H1 (cell line): ENCODE measurements around the gene RUSC2. TPM values are rescaled to one million over a fixed set of nuclear protein-coding genes. Genes with fewer than 3 reads are reported as not detected.

Experiments used
- CTCF ChIA-PET: fragments of 300-600 bp; sonication (Branson Sonifier 250); formaldehyde crosslinking; loops from one replicate; lab custom pipeline; 2021; ENCODE audit not compliant: partially characterized antibody; lab: Charles Lee
- POLR2A ChIA-PET: fragments of 300-600 bp; sonication (Branson Sonifier 250); formaldehyde crosslinking; loops from one replicate; lab custom pipeline; 2021; ENCODE audit warnings: inconsistent platforms; ENCODE audit not compliant: partially characterized antibody; lab: Charles Lee
- DNase-seq, 2 experiments: peaks; one replicate each; pipeline versions ENCODE4 v3.0.0 to v3.0.0-alpha.2; 2010 to 2022; ENCODE audit warnings: low spot score in 2 of 2, low read depth in 1 of 2, mixed read lengths in 1 of 2
- FAIRE-seq: peaks from 2 replicates; lab custom pipeline; 2011; peaks lifted over from hg19 to GRCh38; lab: Jason Lieb, UNC
- H2AFZ ChIP-seq: 2 replicates; pipeline ENCODE4 v1.8.1; 2012; ENCODE audit warnings: low read length, inconsistent platforms
- H2AK5ac ChIP-seq: 2 replicates; pipeline ENCODE4 v1.6.1; 2013; ENCODE audit warnings: low read depth, low read length
- H2BK120ac ChIP-seq: replicated peaks from 2 replicates; pipeline ENCODE3; 2013; ENCODE audit warnings: low read depth, low read length, inconsistent platforms
- H2BK12ac ChIP-seq: 2 replicates; pipeline ENCODE4 v1.6.1; 2013; ENCODE audit warnings: low read depth, low read length
- H2BK15ac ChIP-seq: 2 replicates; pipeline ENCODE4 v1.6.1; 2013; ENCODE audit warnings: low read length
- H2BK20ac ChIP-seq: 2 replicates; pipeline ENCODE4 v1.6.1; 2013; ENCODE audit warnings: low read length
- H2BK5ac ChIP-seq: 2 replicates; pipeline ENCODE4 v1.6.1; 2013; ENCODE audit warnings: low read depth, low read length
- H3K14ac ChIP-seq: 2 replicates; pipeline ENCODE4 v1.6.1; 2013; ENCODE audit warnings: inconsistent platforms; ENCODE audit not compliant: insufficient read length
- H3K18ac ChIP-seq: 2 replicates; pipeline ENCODE4 v1.6.1; 2013; ENCODE audit warnings: low read length; ENCODE audit errors: extremely low read depth
- H3K23ac ChIP-seq: 2 replicates; pipeline ENCODE4 v1.6.1; 2013; ENCODE audit warnings: inconsistent platforms; ENCODE audit not compliant: insufficient read length
- H3K23me2 ChIP-seq: 2 replicates; pipeline ENCODE4 v1.6.1; 2013; ENCODE audit warnings: low read depth, low read length
- H3K27ac ChIP-seq: 2 replicates; pipeline ENCODE4 v1.6.1; 2011; ENCODE audit warnings: low read depth, low read length, inconsistent platforms
- H3K27me3 ChIP-seq, 4 experiments: replicated peaks in 1 of 4; 1 replicate in 1 of 4; 2 replicates in 3 of 4; pipeline versions ENCODE4 v1.6.1 to v1.8.1; 2011 to 2013; ENCODE audit warnings: low read length in 3 of 4, mild to moderate bottlenecking in 3 of 4, inconsistent platforms in 2 of 4, mixed read lengths in 2 of 4, moderate library complexity in 1 of 4; ENCODE audit not compliant: control insufficient read depth in 3 of 4, insufficient read depth in 3 of 4; ENCODE audit errors: extremely low read depth in 1 of 4
- H3K36me3 ChIP-seq, 4 experiments: 2 replicates each; pipeline versions ENCODE4 v1.6.1 to v1.8.1; 2011 to 2013; ENCODE audit warnings: mild to moderate bottlenecking in 4 of 4, low read length in 3 of 4, moderate library complexity in 2 of 4, control low read depth in 1 of 4, inconsistent platforms in 1 of 4; ENCODE audit not compliant: insufficient read depth in 4 of 4, control insufficient read depth in 2 of 4
- H3K4ac ChIP-seq: replicated peaks from 2 replicates; pipeline ENCODE3; 2013; ENCODE audit warnings: low read length, low read depth, mixed read lengths, inconsistent platforms; ENCODE audit not compliant: insufficient read length
- H3K4me1 ChIP-seq, 4 experiments: replicated peaks in 1 of 4; 1 replicate in 1 of 4; 2 replicates in 3 of 4; pipeline versions ENCODE4 v1.6.1 to v1.8.1; 2011 to 2013; ENCODE audit warnings: low read length in 3 of 4, inconsistent platforms in 2 of 4, mixed read lengths in 1 of 4; ENCODE audit not compliant: insufficient read depth in 4 of 4, control insufficient read depth in 3 of 4
- H3K4me2 ChIP-seq, 2 experiments: 2 replicates each; pipeline versions ENCODE4 v1.6.1 to v1.8.1; 2011 to 2013; ENCODE audit warnings: low read depth in 2 of 2, low read length in 2 of 2, control low read depth in 1 of 2, inconsistent platforms in 1 of 2, mild to moderate bottlenecking in 1 of 2; ENCODE audit not compliant: insufficient read depth in 1 of 2
- H3K4me3 ChIP-seq, 4 experiments: fragments of 200-600, 300-600 bp in 1 of 4; sonication (generic), shearing (Covaris generic), sonication (Bioruptor Twin) in 1 of 4; 2 replicates each; pipeline versions ENCODE4 v1.5.1 to v1.8.1; 2011 to 2016; ENCODE audit warnings: low read length in 4 of 4, low read depth in 3 of 4, control low read depth in 2 of 4, inconsistent platforms in 2 of 4, mild to moderate bottlenecking in 2 of 4, mixed read lengths in 1 of 4, moderate library complexity in 1 of 4; ENCODE audit not compliant: insufficient read depth in 2 of 4; ENCODE audit errors: extremely low read depth in 1 of 4
- H3K56ac ChIP-seq: replicated peaks from 2 replicates; pipeline ENCODE3; 2013; ENCODE audit warnings: low read depth, mild to moderate bottlenecking, mixed read lengths, low read length, inconsistent platforms; ENCODE audit not compliant: insufficient read length
- H3K79me1 ChIP-seq: 2 replicates; pipeline ENCODE4 v1.6.1; 2013; ENCODE audit warnings: low read depth, low read length, control low read depth
- H3K79me2 ChIP-seq, 2 experiments: 2 replicates each; pipeline versions ENCODE4 v1.6.1 to v1.8.1; 2012 to 2013; ENCODE audit warnings: low read length in 2 of 2, mild to moderate bottlenecking in 2 of 2, inconsistent platforms in 1 of 2; ENCODE audit not compliant: insufficient read depth in 2 of 2, control insufficient read depth in 1 of 2
- H3K9ac ChIP-seq, 4 experiments: replicated peaks in 1 of 4; 1 replicate in 1 of 4; 2 replicates in 3 of 4; pipeline versions ENCODE4 v1.6.1 to v1.8.1; 2011 to 2013; ENCODE audit warnings: low read depth in 3 of 4, low read length in 3 of 4, control low read depth in 2 of 4, mild to moderate bottlenecking in 2 of 4, moderate library complexity in 2 of 4, inconsistent platforms in 1 of 4; ENCODE audit errors: extremely low read depth in 1 of 4
- H3K9me3 ChIP-seq, 2 experiments: 2 replicates each; pipeline versions ENCODE4 v1.6.1 to v1.8.1; 2012 to 2013; ENCODE audit warnings: mild to moderate bottlenecking in 2 of 2, moderate library complexity in 2 of 2, control low read depth in 1 of 2, inconsistent platforms in 1 of 2, low read depth in 1 of 2, low read length in 1 of 2, mixed read lengths in 1 of 2; ENCODE audit not compliant: insufficient read depth in 2 of 2
- H4K20me1 ChIP-seq, 2 experiments: replicated peaks in 1 of 2; 2 replicates each; pipeline versions ENCODE3 to v1.8.1; 2011 to 2013; ENCODE audit warnings: inconsistent platforms in 2 of 2, low read length in 2 of 2, mild to moderate bottlenecking in 1 of 2; ENCODE audit not compliant: insufficient read depth in 2 of 2, control insufficient read depth in 1 of 2
- H4K5ac ChIP-seq: 2 replicates; pipeline ENCODE4 v1.6.1; 2013; ENCODE audit warnings: low read length, low read depth, mixed read lengths, inconsistent platforms; ENCODE audit not compliant: insufficient read length
- H4K8ac ChIP-seq: 2 replicates; pipeline ENCODE4 v1.8.0; 2013; ENCODE audit warnings: mild to moderate bottlenecking, moderate library complexity, low read length, inconsistent platforms; ENCODE audit not compliant: insufficient read depth; ENCODE audit errors: extremely low read depth
- H4K91ac ChIP-seq: replicated peaks from 2 replicates; pipeline ENCODE3; 2013; ENCODE audit warnings: low read length, mixed read lengths, inconsistent platforms; ENCODE audit not compliant: insufficient read length
- GTF2F1 ChIP-seq: IDR thresholded peaks from 2 replicates; pipeline ENCODE4 v1.6.1; 2012; ENCODE audit warnings: low read depth, low read length, improper control_type of control experiment, borderline replicate concordance
- POU5F1 ChIP-seq: IDR thresholded peaks from 2 replicates; pipeline ENCODE4 v1.6.1; 2011; ENCODE audit warnings: low read depth, mild to moderate bottlenecking, low read length, moderate library complexity
- TAF1 ChIP-seq: IDR thresholded peaks from 2 replicates; pipeline ENCODE4 v1.6.1; 2011; ENCODE audit warnings: mild to moderate bottlenecking, low read depth, low read length
- WGBS, 2 experiments: shearing (Covaris generic) in 1 of 2; methylation state at CpG; one replicate each; pipeline versions ENCODE4 v1.1.6 to v1.1.7; 2013 to 2015; ENCODE audit warnings: low lambda C conversion rate in 2 of 2, mixed read lengths in 2 of 2, inconsistent platforms in 1 of 2, low coverage in 1 of 2, missing lambda C conversion rate in 1 of 2; ENCODE audit not compliant: insufficient replicate concordance in 2 of 2, insufficient coverage in 1 of 2, insufficient read length in 1 of 2; ENCODE audit errors: extremely low coverage in 1 of 2, missing lambda C conversion rate in 1 of 2; 5-methylcytosine and 5-hydroxymethylcytosine counted together
- polyA plus RNA-seq, 7 experiments: library from polyadenylated mRNA; depleted of rRNA in 3 of 7; stranded (reverse) in 5 of 7; unstranded in 2 of 7; fragments of >200 nt in 5 of 7; fragments of 200-250 nt in 2 of 7; gene quantifications; 1 replicate in 5 of 7; 2 replicates in 1 of 7; 4 replicates in 1 of 7; pipeline versions ENCODE4 v1.2.1 to v1.2.3, GENCODE V29; 2011 to 2013; ENCODE audit warnings: missing spikeins in 2 of 7, mixed read lengths in 2 of 7
- total RNA-seq: library from RNA; stranded (reverse); fragmentation: NEBNext Ultra II Directional; extraction: Animal tissue kit (Norgen Biotek cat#: 25700); gene quantifications from 2 replicates; pipeline ENCODE4 v1.2.1, GENCODE V29; 2021

The RUSC2 gene
- total and polyA plus RNA-seq, 2 of the 8 experiments (the other 6 are each of a cell fraction or from before 2014, with no cell fraction given): 4.2 to 7.9 TPM

GRCh38 chr9:35470894-35471293, 19.0 kb upstream of the RUSC2 start:
- no peak overlapping the region for H2BK5ac ChIP-seq
- POLR2A ChIA-PET: interaction anchor here (0.5 kb wide), 1 partner anchor 412 kb away, joined by 3 read pairs; no protein-coding TSS in a partner anchor

More at GRCh38 chr9:35470894-35471293, 19.0 kb upstream of the RUSC2 start:
- Histone ChIP-seq H4K8ac (no peak overlapping the region), H3K27ac (no peak overlapping the region), H3K56ac (no peak overlapping the region), H3K9ac (no peak overlapping the region), H3K4me2 (no peak overlapping the region), H3K79me2 (no peaks in the 10 kb centered on the region), H3K4me3 (no peak overlapping the region), H3K36me3 (no peaks in the 10 kb centered on the region), H3K79me1 (no peaks in the 10 kb centered on the region), H3K18ac (no peak overlapping the region), H3K9me3 (no peaks in the 10 kb centered on the region; a peak in 1 of 4 replicates), H3K27me3 (no peaks in the 10 kb centered on the region), H2BK15ac (no peak overlapping the region), H2AK5ac (no peak overlapping the region), H4K5ac (no peak overlapping the region), H3K14ac (no peak overlapping the region), H3K23me2 (no peaks in the 10 kb centered on the region), H2BK20ac (no peak overlapping the region), H2BK120ac (no peak overlapping the region), H3K4me1 (no peaks in the 10 kb centered on the region), H3K4ac (no peak overlapping the region), H2AFZ (no peak overlapping the region), H4K20me1 (no peaks in the 10 kb centered on the region), H4K91ac (no peak overlapping the region), H2BK12ac (no peak overlapping the region), H3K23ac (no peak overlapping the region)
- TF ChIP-seq POU5F1: no peak
- no peak for TF ChIP-seq GTF2F1
- no peak for TF ChIP-seq TAF1
- WGBS, 2 experiments: 86% methylated on average over 4 of the region's 4 CpGs; no CpG with 5 or more reads in 1 of the 2 experiments
- CTCF ChIA-PET: interaction anchor here (0.6 to 1.5 kb wide), 3 partner anchors 10 to 122 kb away, joined by 3 to 5 read pairs (median 3); no protein-coding TSS in a partner anchor
- FAIRE-seq (no peak), DNase-seq (no peak)
